Loucy (cell line): Measurements from ENCODE around the gene FAR2.

ENCODE experiments used
- CTCF ChIP-seq: fragments of 200-600 bp; sonication (generic); conservative IDR thresholded peaks from 2 replicates; pipeline ENCODE4 v1.5.1; 2014; ENCODE audit warnings: mild to moderate bottlenecking, antibody characterized with exemption, low read length
- EZH2phosphoT487 ChIP-seq: fragments of 200-600 bp; IDR thresholded peaks from 2 replicates; pipeline ENCODE4 v1.6.1; 2018; ENCODE audit warnings: antibody characterized with exemption, mild to moderate bottlenecking, moderate library complexity, borderline replicate concordance

GRCh38 chr12:29291226-29291625 is 142.1 kb downstream of the FAR2 start:
- TF ChIP-seq CTCF (no peak), EZH2phosphoT487 (no peak)
